ENCODE data around the gene SPTBN4. TPM values are rescaled to one million over a fixed set of nuclear protein-coding genes. Genes with fewer than 3 reads are reported as not detected.

SPTBN4 gene
- not detected for polyA plus RNA-seq (ENCODE audit: low read depth in 6 of 6)

- no peak for DNase-seq
- Mint-ChIP-seq H3K4me3 (peak within 1 kb of the TSS; percentile 80 to 92 (median 88)), H3K27me3 (peaks cover 9 to 41% (median 9%) of the 10 kb centered on the region in 3 donors), H3K4me1 (peaks cover 24 to 28% (median 26%) of the 10 kb centered on the region in 3 donors), H3K36me3 (peaks cover 0 to 7% of the 10 kb centered on the region in 2 donors), H3K27ac (peak within 1 kb of the TSS; percentile 89 to 100 (median 97)), H3K9me3 (peaks cover 0 to 5% (median 0%) of the 10 kb centered on the region in 7 donors)
- no peak for ATAC-seq (ENCODE audit: low read depth in 2 of 2)
Observed at GRCh38 chr19:40466985-40467734, at the start of gene SPTBN4. TSS of gene SPTBN4 (plus strand) at chr19:40467001. CDS start at chr19:40472622, 5,621 bp downstream.

- Mint-ChIP-seq H3K9me3 (no peaks in the 10 kb centered on the region), H3K4me3 (peak overlapping the region in 2 of 8 donors; percentile 43 to 61), H3K36me3 (no peaks in the 10 kb centered on the region), H3K27me3 (peaks cover 0 to 18% (median 8%) of the 10 kb centered on the region in 3 donors), H3K4me1 (peaks cover 12 to 33% (median 23%) of the 10 kb centered on the region in 3 donors), H3K27ac (peak overlapping the region in 4 of 6 donors; percentile 3 to 60 (median 50))
- no peak for ATAC-seq (ENCODE audit: low read depth in 2 of 2)
- DNase-seq: no peak
Observed at GRCh38 chr19:40417643-40417981, 49.2 kb upstream of the SPTBN4 start.

- no peak for ATAC-seq (ENCODE audit: low read depth in 2 of 2)
- H3K4me3 Mint-ChIP-seq: peak overlapping the region in 2 of 8 donors; percentile 43 to 61
- peak overlapping the region in 2 of 6 donors; percentile 3 to 62 for H3K27ac Mint-ChIP-seq
- DNase-seq: no peak
- peaks cover 12 to 33% (median 23%) of the 10 kb centered on the region in 3 donors for H3K4me1 Mint-ChIP-seq
- no peaks in the 10 kb centered on the region for H3K36me3 Mint-ChIP-seq
- peaks cover 0 to 18% (median 8%) of the 10 kb centered on the region in 3 donors for H3K27me3 Mint-ChIP-seq
- no peaks in the 10 kb centered on the region for H3K9me3 Mint-ChIP-seq
Observed at GRCh38 chr19:40418040-40418439, 48.8 kb upstream of the SPTBN4 start.

GRCh38 chr19:40419066-40419612, 47.7 kb upstream of the SPTBN4 start:
- no peaks in the 10 kb centered on the region for H3K9me3 Mint-ChIP-seq
- H3K4me3 Mint-ChIP-seq: peak overlapping the region; percentile 4 to 89 (median 59)
- no peaks in the 10 kb centered on the region for H3K36me3 Mint-ChIP-seq
- no peak overlapping the region for H3K27ac Mint-ChIP-seq
- ATAC-seq (ENCODE audit: low read depth in 2 of 2) (no peak), DNase-seq (no peak)
- peaks cover 0 to 10% (median 0%) of the 10 kb centered on the region in 3 donors for H3K27me3 Mint-ChIP-seq
- H3K4me1 Mint-ChIP-seq: peaks cover 15 to 35% (median 25%) of the 10 kb centered on the region in 3 donors

- H3K9me3 Mint-ChIP-seq: no peaks in the 10 kb centered on the region
- peak overlapping the region in 1 of 6 donors; percentile 67 for H3K27ac Mint-ChIP-seq
- ATAC-seq (ENCODE audit: low read depth in 2 of 2): no peak
Observed at GRCh38 chr19:40419780-40420179, 47.0 kb upstream of the SPTBN4 start.

GRCh38 chr19:40420451-40420765, 46.4 kb upstream of the SPTBN4 start:
- Mint-ChIP-seq H3K4me1 (peaks cover 24 to 43% (median 34%) of the 10 kb centered on the region in 3 donors), H3K9me3 (no peaks in the 10 kb centered on the region), H3K36me3 (no peaks in the 10 kb centered on the region), H3K27ac (peak overlapping the region in 5 of 6 donors; percentile 49 to 94 (median 92)), H3K27me3 (peaks cover 0 to 10% (median 0%) of the 10 kb centered on the region in 3 donors), H3K4me3 (peak overlapping the region; percentile 80 to 93 (median 89))
- DNase-seq (no peak), ATAC-seq (ENCODE audit: low read depth in 2 of 2) (no peak)

More at GRCh38 chr19:40419780-40420179, 47.0 kb upstream of the SPTBN4 start:
- Mint-ChIP-seq H3K4me3 (peak overlapping the region in 7 of 8 donors; percentile 35 to 89 (median 77)), H3K4me1 (peaks cover 22 to 40% (median 31%) of the 10 kb centered on the region in 3 donors), H3K36me3 (no peaks in the 10 kb centered on the region), H3K27me3 (peaks cover 0 to 10% (median 0%) of the 10 kb centered on the region in 3 donors)
- DNase-seq: no peak

GRCh38 chr19:40420766-40421765, 45.7 kb upstream of the SPTBN4 start:
- ATAC-seq (ENCODE audit: low read depth in 2 of 2) (peak; percentile 56 to 59), DNase-seq (peak; percentile 80)
- Mint-ChIP-seq H3K36me3 (no peaks in the 10 kb centered on the region), H3K9me3 (no peaks in the 10 kb centered on the region), H3K27ac (peak overlapping the region; percentile 54 to 94 (median 92)), H3K4me3 (peak overlapping the region; percentile 80 to 93 (median 89)), H3K4me1 (peaks cover 26 to 45% (median 33%) of the 10 kb centered on the region in 3 donors), H3K27me3 (peaks cover 0 to 10% (median 0%) of the 10 kb centered on the region in 3 donors)

GRCh38 chr19:40421993-40422747, 44.6 kb upstream of the SPTBN4 start:
- no peaks in the 10 kb centered on the region for H3K9me3 Mint-ChIP-seq
- no peak for ATAC-seq (ENCODE audit: low read depth in 2 of 2)
- peaks cover 0 to 10% (median 0%) of the 10 kb centered on the region in 3 donors for H3K27me3 Mint-ChIP-seq
- no peaks in the 10 kb centered on the region for H3K36me3 Mint-ChIP-seq
- DNase-seq: no peak
- peak overlapping the region; percentile 5 to 92 (median 78) for H3K4me3 Mint-ChIP-seq
- H3K4me1 Mint-ChIP-seq: peaks cover 25 to 47% (median 30%) of the 10 kb centered on the region in 3 donors
- peak overlapping the region in 5 of 6 donors; percentile 54 to 92 (median 63) for H3K27ac Mint-ChIP-seq

- DNase-seq: no peak
- Mint-ChIP-seq H3K27me3 (peaks cover 0 to 5% (median 0%) of the 10 kb centered on the region in 3 donors), H3K4me3 (peak overlapping the region in 6 of 8 donors; percentile 46 to 94 (median 72)), H3K27ac (peak overlapping the region in 4 of 6 donors; percentile 63 to 85 (median 64)), H3K4me1 (peaks cover 24 to 42% (median 24%) of the 10 kb centered on the region in 3 donors), H3K9me3 (no peaks in the 10 kb centered on the region), H3K36me3 (no peaks in the 10 kb centered on the region)
- ATAC-seq (ENCODE audit: low read depth in 2 of 2): no peak
Observed at GRCh38 chr19:40422748-40423566, 43.8 kb upstream of the SPTBN4 start.

- Mint-ChIP-seq H3K36me3 (no peaks in the 10 kb centered on the region), H3K27me3 (no peaks in the 10 kb centered on the region), H3K9me3 (no peaks in the 10 kb centered on the region), H3K27ac (peak overlapping the region in 3 of 6 donors; percentile 75 to 90 (median 78)), H3K4me3 (peak overlapping the region in 7 of 8 donors; percentile 45 to 94 (median 77)), H3K4me1 (peaks cover 19 to 35% (median 24%) of the 10 kb centered on the region in 3 donors)
- ATAC-seq (ENCODE audit: low read depth in 2 of 2) (no peak), DNase-seq (no peak)
Observed at GRCh38 chr19:40423938-40424337, 42.9 kb upstream of the SPTBN4 start.

- peak overlapping the region; percentile 90 to 98 (median 96) for H3K27ac Mint-ChIP-seq
- H3K4me3 Mint-ChIP-seq: peak overlapping the region; percentile 91 to 96 (median 94)
- DNase-seq: no peak
Observed at GRCh38 chr19:40424637-40425449, 42.0 kb upstream of the SPTBN4 start.

More at GRCh38 chr19:40424637-40425449, 42.0 kb upstream of the SPTBN4 start:
- Mint-ChIP-seq H3K27me3 (no peaks in the 10 kb centered on the region), H3K9me3 (no peaks in the 10 kb centered on the region), H3K36me3 (no peaks in the 10 kb centered on the region), H3K4me1 (peaks cover 16 to 32% (median 24%) of the 10 kb centered on the region in 3 donors)
- ATAC-seq (ENCODE audit: low read depth in 2 of 2): no peak

All from naive B cell (primary cell).